Hepatocyte (in vitro differentiated cells): ENCODE results near the gene CYP4F12. TPM values are rescaled to one million over a fixed set of nuclear protein-coding genes. Genes with fewer than 3 reads are reported as not detected.

ENCODE experiments used
- DNase-seq: peaks from one replicate; pipeline ENCODE4 v3.0.0-alpha.2; 2016; ENCODE audit warnings: low spot score
- H2AFZ ChIP-seq: fragments of 200-600 bp; sonication (generic); 2 replicates; pipeline ENCODE4 v1.6.0; 2016; ENCODE audit warnings: antibody characterized with exemption, mild to moderate bottlenecking
- H3K27ac ChIP-seq: fragments of 200-600 bp; sonication (generic); 2 replicates; pipeline ENCODE4 v1.5.1; 2016; ENCODE audit warnings: mild to moderate bottlenecking
- H3K27me3 ChIP-seq: fragments of 200-600 bp; sonication (generic); 2 replicates; pipeline ENCODE4 v1.6.1; 2016
- H3K36me3 ChIP-seq: fragments of 200-600 bp; sonication (generic); replicated peaks from 2 replicates; pipeline ENCODE4 v1.5.1; 2016; ENCODE audit warnings: low read depth; ENCODE audit not compliant: insufficient read depth
- H3K4me1 ChIP-seq: fragments of 200-600 bp; sonication (generic); 2 replicates; pipeline ENCODE4 v1.5.1; 2016; ENCODE audit warnings: mild to moderate bottlenecking, moderate library complexity; ENCODE audit not compliant: insufficient read depth
- H3K4me2 ChIP-seq: fragments of 200-600 bp; sonication (generic); 2 replicates; pipeline ENCODE4 v1.6.0; 2016
- H3K4me3 ChIP-seq: fragments of 200-600 bp; sonication (generic); 2 replicates; pipeline ENCODE4 v1.5.1; 2016; ENCODE audit warnings: mild to moderate bottlenecking
- H3K79me2 ChIP-seq: fragments of 200-600 bp; sonication (generic); 2 replicates; pipeline ENCODE4 v1.6.0; 2017; ENCODE audit warnings: mild to moderate bottlenecking
- H3K9me2 ChIP-seq: fragments of 200-600 bp; sonication (generic); replicated peaks from 2 replicates; pipeline ENCODE4 v1.6.0; 2017; ENCODE audit warnings: mild to moderate bottlenecking; ENCODE audit not compliant: insufficient read depth
- H3K9me3 ChIP-seq: fragments of 200-600 bp; sonication (generic); 2 replicates; pipeline ENCODE4 v1.5.1; 2016; ENCODE audit warnings: low read depth, mild to moderate bottlenecking
- H4K20me1 ChIP-seq: fragments of 200-600 bp; sonication (generic); 2 replicates; pipeline ENCODE4 v1.6.0; 2016; ENCODE audit warnings: mild to moderate bottlenecking; ENCODE audit not compliant: insufficient read depth, poor library complexity, severe bottlenecking
- CTCF ChIP-seq: fragments of 200-600 bp; sonication (generic); IDR thresholded peaks from 2 replicates; pipeline ENCODE4 v1.5.1; 2016; ENCODE audit warnings: antibody characterized with exemption, mild to moderate bottlenecking; ENCODE audit not compliant: poor library complexity
- EZH2 ChIP-seq: fragments of 200-600 bp; sonication (generic); IDR thresholded peaks from 2 replicates; pipeline ENCODE4 v1.6.1; 2016; ENCODE audit warnings: antibody characterized with exemption, mild to moderate bottlenecking, borderline replicate concordance
- EZH2phosphoT487 ChIP-seq: fragments of 200-600 bp; sonication (generic); IDR thresholded peaks from one replicate; pipeline ENCODE4 v1.6.1; 2018; ENCODE audit warnings: antibody characterized with exemption, mild to moderate bottlenecking, low read depth, moderate library complexity; ENCODE audit not compliant: unreplicated experiment, severe bottlenecking
- WGBS: methylation state at CpG from one replicate; pipeline ENCODE4 v1.1.6; 2016; ENCODE audit warnings: low lambda C conversion rate; ENCODE audit errors: missing lambda C conversion rate; 5-methylcytosine and 5-hydroxymethylcytosine counted together
- polyA plus RNA-seq: library from polyadenylated mRNA; unstranded; fragments of >200 nt; fragmentation: Nextera tagmentation; extraction: Ambion mirVana; gene quantifications from 2 replicates; pipeline ENCODE4 v1.2.1, GENCODE V29; 2016
- total RNA-seq: library from RNA; depleted of rRNA; stranded (reverse); fragments of >200 nt; gene quantifications from 2 replicates; pipeline ENCODE4 v1.2.3, GENCODE V29; 2014

CYP4F12 gene, protein sequence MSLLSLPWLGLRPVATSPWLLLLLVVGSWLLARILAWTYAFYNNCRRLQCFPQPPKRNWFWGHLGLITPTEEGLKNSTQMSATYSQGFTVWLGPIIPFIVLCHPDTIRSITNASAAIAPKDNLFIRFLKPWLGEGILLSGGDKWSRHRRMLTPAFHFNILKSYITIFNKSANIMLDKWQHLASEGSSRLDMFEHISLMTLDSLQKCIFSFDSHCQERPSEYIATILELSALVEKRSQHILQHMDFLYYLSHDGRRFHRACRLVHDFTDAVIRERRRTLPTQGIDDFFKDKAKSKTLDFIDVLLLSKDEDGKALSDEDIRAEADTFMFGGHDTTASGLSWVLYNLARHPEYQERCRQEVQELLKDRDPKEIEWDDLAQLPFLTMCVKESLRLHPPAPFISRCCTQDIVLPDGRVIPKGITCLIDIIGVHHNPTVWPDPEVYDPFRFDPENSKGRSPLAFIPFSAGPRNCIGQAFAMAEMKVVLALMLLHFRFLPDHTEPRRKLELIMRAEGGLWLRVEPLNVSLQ
- 2.3 and 3.1 TPM in 2 replicates for total RNA-seq
- polyA plus RNA-seq: 3.1 and 3.8 TPM in 2 replicates

GRCh38 chr19:15672580-15673175 is at the start of gene CYP4F12:
Gene CYP4F12, plus strand, starts transcription at chr19:15673087. Its CDS starts 443 bp downstream, at chr19:15673530.
- H3K9me3 ChIP-seq: no peaks in the 10 kb centered on the region
- H4K20me1 ChIP-seq: no peaks in the 10 kb centered on the region
- no peaks in the 10 kb centered on the region for H3K4me1 ChIP-seq
- H3K9me2 ChIP-seq: no peaks in the 10 kb centered on the region
- no peak within 1 kb of the TSS for H2AFZ ChIP-seq
- H3K4me2 ChIP-seq: no peak within 1 kb of the TSS
- no peak within 1 kb of the TSS for H3K27ac ChIP-seq
- H3K36me3 ChIP-seq: no peaks in the 10 kb centered on the region
- no peak within 1 kb of the TSS for H3K4me3 ChIP-seq
- TF ChIP-seq EZH2phosphoT487 (no peak), EZH2 (no peak), CTCF (no peak)
- WGBS: 59% methylated on average over 6 of the region's 6 CpGs
- H3K79me2 ChIP-seq: no peaks in the 10 kb centered on the region
- no peaks in the 10 kb centered on the region for H3K27me3 ChIP-seq
- DNase-seq: peak; percentile 11

GRCh38 chr19:15623711-15624318 is 49.1 kb upstream of the CYP4F12 start:
- no peak for DNase-seq
- WGBS: 69% methylated on average over 9 of the region's 9 CpGs

More at GRCh38 chr19:15623711-15624318, 49.1 kb upstream of the CYP4F12 start:
- Histone ChIP-seq H3K27ac (no peak overlapping the region), H3K4me3 (no peak overlapping the region), H3K4me2 (no peak overlapping the region), H3K9me2 (no peaks in the 10 kb centered on the region), H3K4me1 (no peaks in the 10 kb centered on the region), H2AFZ (no peak overlapping the region), H3K27me3 (no peaks in the 10 kb centered on the region), H3K36me3 (no peaks in the 10 kb centered on the region), H4K20me1 (no peaks in the 10 kb centered on the region), H3K79me2 (no peaks in the 10 kb centered on the region), H3K9me3 (no peaks in the 10 kb centered on the region)
- TF ChIP-seq EZH2 (no peak), EZH2phosphoT487 (no peak), CTCF (no peak)
